ENCODE results near the gene KANSL1. TPM values are rescaled to one million over a fixed set of nuclear protein-coding genes. Genes with fewer than 3 reads are reported as not detected.
A peak's percentile ranks its signal among the peaks of the same experiment; 100 is the strongest.
"Not testable (repeated sequence)": the region's sequence is repeated elsewhere in the genome, so short reads cannot be mapped to it uniquely, and the experiment has no call there.

Gene KANSL1
- total RNA-seq, 2 donors from 2014 or later: 29.4 to 40.7 TPM

DNA sequence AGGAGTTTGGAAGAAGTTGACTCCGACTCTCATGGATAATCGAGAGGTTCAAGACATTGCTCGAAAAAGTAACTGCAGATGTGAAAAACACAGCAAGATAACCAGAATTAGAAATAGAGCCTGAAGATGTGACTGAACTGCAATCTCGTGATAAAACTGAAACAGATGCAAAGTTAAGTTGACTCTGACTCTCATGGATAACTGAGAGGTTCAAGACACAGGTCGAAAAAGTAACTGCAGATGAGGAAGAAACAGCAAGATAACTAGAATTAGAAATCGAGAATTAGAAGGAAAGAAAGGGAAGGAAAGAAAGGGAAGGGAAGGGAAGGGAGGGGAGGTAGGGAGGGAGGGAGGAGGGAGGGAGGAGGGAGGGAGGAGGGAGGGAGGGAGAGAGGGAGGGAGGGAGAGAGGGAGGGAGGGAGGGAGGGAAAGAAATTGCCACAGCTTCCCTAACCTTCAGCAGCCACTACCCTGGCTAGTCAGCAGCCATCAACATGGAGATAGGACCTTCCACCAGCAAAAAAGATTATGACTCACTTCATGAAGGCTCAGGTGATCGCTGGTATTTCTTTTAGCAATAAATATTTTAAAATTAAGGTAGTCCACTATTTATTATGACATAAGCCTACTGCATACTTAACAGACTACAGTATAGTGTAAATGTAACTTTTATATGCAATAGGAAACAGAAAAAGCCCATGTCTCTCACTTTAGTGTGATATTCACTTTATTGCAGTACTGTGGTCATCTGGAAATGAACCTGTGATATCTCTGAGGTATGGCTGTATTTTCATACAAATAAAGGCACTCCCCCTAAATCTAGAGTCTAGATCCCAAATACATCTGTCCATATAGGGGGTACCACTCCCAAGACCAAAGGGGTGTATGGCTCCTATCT, 68.3 kb downstream of the KANSL1 start:
- DNase-seq: no peak
- intact Hi-C loops (cut with DNase I): no loop called here
- ATAC-seq: no peak

DNA sequence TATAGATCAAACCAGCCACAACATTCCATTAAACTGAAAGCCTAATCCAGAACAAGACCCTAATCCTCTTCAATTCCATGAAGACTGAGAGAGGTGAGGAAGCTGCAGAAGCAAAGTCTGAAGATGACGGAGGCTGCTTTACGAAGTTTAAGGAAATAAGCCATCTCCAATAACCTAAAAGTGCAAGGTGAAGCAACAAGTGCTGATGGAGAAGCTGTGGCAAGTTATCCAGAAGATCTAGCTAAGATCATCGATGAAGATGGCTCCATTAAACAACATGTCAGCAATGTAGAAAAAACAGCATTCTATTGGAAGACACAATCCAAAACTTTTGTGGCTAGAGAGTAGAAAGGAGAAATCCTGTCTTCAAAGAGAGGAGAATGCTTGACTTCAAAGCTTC, 69.6 kb downstream of the KANSL1 start:
- ATAC-seq: no peak
- intact Hi-C loops (cut with DNase I): no loop called here
- DNase-seq: no peak

DNA sequence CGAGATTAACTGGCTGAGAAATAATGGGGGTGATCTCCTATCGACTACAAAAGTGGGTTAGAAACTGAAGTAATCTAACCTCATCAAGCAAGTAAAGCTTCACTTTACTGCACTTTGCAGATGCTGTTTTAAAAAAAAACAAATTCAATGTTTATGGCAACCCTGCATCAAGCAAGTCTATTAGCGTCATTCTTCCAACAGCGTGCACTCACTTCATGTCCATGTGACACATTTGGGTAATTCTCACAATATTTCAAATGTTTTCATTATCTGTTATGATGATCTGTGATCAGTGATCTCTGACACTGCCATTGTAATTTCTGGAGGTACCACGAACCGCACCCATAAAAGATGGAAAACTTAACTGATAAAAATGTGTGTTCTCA, 70.8 kb downstream of the KANSL1 start:
- intact Hi-C loops (cut with DNase I): no loop called here
- DNase-seq: no peak
- no peak for ATAC-seq

DNA sequence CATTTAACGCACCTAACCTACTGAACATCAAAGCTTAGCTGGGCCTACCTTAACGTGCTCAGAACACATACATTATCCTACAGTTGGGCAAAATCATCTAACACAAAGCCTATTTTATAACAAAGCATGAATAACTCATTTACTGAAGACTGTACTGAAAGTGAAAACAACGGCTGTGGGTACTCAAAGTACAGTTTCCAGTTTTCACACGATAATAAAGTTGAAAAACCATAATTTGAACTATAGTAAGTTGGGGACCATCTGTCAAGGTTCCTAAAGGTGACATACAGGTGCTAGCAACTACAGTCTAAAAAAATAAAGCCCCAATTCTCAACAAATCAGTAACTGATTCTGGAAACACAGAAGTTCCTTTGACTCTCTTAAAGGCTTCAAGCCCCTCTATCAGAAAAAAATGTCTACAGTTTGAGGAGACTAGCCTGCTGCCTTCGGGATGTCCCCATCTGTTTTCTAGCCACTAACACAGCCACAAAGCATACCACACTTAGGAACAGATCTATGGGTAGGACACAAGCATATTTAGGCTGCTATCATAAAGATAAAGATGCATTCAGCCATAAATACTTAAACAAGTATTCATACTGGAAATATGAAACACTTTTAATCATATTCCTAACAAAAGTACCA, 71.3 kb downstream of the KANSL1 start:
- intact Hi-C loops (cut with DNase I): no loop called here

DNA sequence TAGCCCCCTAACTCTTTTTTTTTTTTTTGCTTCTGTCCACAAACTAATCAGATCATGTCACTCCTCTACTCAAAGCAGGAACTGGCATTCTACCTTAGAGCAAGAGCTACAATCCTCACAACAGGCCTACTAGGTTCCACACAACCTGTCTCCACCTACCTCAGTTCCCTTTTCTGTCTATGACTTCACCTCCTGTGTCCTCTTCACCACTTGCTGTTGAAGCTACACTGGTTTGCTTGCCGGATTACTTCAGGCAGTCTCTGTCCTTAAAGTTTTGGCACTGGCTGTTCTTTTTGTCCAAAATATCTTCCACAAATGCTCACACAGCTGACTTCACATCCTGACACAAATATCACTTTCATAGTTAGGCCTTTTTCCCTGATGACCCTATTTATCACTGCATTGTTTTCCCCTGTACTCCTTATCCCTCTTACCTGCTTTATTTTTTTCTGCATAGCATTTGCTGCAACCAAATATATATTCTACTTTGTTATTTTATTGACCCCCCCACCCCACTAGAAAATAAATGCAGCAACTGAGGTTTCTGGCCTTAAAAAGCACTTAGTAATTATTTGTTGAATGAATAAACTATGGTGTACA, 72.0 kb downstream of the KANSL1 start:
- ATAC-seq (peak in 1 of 2 donors; percentile 66), DNase-seq (no peak)
- intact Hi-C loops (cut with DNase I): no loop called here

More for the DNA sequence above, 71.3 kb downstream of the KANSL1 start:
- ATAC-seq: no peak
- no peak for DNase-seq

DNA sequence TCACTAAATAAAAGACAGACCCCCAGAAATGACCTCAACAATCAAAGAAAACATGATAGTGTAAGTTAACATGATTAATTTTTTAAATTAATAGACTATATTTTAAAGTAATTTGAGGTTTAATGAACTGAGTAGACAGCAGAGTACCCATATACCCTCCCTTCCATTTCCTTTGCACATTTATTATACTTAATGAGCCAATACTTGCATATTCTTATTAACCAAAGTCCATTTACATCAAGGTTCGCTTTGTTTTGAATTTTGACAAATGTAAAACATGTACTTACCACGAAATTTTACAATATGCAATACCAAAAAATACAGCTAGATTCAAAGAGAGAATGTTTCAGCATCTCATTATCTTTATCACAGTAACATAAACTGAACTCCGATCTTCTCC, 72.7 kb downstream of the KANSL1 start:
- ATAC-seq (no peak), DNase-seq (no peak)
- intact Hi-C loops (cut with DNase I): no loop called here

DNA sequence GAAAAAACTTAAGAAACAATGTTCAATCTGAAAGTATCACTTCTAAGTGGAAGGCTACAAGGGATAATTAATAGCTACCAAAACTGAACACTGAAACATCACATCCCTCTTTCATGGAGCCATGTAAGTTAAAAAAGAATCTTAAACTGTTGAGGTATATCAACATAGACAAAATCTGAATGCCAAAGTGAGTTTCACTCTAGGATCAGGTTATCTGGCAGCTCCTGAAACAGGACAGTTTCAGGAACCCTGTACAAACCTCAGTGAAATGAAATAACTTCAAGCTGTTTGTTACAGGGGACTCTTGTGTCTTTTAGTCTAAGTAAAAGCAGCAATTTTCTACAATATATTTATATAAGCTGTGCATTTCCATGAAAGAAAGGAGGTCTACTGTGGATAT, 73.2 kb downstream of the KANSL1 start:
- ATAC-seq (no peak), DNase-seq (no peak)
- intact Hi-C loops (cut with DNase I): no loop called here

DNA sequence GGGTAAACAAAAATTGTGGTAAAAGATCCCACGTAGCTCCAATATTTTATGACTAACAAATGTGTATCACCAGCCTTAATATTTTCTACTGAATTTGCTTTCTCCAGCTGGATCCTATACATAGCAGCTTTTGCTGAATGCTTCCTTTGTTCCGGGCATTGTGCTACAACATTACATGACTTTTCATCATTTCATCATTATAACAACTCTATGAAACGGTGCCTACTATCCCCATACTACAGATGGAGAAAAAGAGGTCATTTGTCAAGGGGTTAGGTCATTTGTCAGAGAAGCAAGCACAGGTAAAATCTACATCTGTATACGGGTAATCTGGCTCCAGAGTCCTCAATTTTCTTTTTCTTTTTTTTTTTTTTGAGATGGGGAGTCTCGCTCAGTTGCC, 74.3 kb downstream of the KANSL1 start:
- DNase-seq (no peak), ATAC-seq (no peak)
- intact Hi-C loops (cut with DNase I): no loop called here

DNA sequence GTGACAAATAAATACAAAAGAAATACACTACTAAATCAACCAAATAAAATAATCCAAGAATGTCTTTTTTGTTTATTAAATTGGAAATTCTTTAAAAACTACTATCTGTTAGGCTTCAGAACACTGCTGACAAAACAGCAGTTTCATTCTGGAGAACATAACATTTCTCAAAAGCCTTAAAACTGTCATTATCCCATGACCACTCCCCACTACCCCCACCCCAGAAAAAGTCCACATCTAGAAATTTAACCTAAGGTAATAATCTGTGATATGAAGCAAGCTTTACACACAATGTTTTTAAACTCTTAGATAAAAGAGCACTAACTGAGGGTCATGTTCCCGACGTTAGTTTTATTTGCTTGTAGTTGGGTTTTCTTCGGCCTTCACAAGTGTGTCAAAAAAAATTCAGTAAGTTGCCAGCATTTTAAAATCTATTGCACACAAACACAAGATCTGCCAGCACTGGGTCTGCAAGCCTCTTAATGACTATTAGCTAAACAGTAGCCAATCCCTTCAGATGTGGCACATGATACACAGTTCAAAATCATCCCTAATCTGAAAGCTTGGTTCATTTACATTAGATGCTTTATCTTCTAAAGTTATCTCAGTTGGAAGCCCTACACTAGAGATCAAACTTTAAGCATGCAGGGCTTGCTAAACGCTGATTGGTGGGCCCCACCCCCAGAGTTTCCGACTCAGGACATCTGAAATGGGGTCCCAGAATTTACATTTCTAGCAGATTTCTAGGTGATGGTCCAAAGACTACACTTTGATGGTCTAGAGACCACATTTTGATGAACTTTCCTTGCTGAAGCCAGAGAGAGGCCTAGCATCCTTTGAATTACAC, 75.2 kb downstream of the KANSL1 start:
- ATAC-seq: peak in 1 of 2 donors; percentile 14

DNA sequence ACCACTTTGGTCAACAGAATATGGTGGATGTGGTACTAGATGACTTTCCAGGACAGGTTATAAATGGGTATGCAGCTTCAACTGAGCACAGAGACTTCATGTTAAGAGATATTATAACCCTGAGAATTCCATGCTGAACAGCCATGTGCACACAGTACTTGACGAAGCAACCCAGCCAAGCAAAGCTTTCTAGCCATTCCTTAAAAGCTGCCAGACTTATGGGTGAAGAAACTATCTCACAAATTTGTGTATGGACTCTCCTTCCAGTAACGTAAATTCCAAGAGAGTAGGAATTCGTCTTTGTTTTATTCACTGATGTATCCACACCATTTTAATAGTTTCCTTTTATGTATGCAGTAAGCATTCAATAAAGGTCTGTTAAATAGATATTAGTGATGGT, 76.1 kb downstream of the KANSL1 start:
- intact Hi-C loops (cut with DNase I): no loop called here
- no peak for ATAC-seq

More for the DNA sequence above, 75.2 kb downstream of the KANSL1 start:
- intact Hi-C loops (cut with DNase I): no loop called here
- DNase-seq: no peak

DNA sequence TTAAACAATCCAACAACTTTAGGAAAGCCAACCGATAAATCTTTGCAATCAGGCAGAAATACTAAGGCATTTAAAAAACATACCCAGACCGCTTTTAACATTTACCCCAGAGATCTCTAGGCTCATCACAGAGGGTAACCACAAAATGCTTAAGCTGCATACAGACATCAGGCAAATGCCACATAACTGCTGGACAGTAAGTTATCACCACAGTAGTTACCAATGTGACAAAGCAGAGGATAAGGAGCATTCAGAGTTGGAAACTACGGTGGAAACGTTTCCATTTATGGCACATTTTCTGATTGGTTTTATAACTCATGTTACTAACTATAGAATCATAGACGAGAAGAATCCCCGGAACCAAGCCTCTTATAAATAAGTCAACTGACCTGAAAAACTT, 77.5 kb downstream of the KANSL1 start:
- no peak for DNase-seq
- intact Hi-C loops (cut with DNase I): no loop called here
- peak; percentile 61 to 84 for ATAC-seq

More for the DNA sequence above, 76.1 kb downstream of the KANSL1 start:
- DNase-seq: no peak

DNA sequence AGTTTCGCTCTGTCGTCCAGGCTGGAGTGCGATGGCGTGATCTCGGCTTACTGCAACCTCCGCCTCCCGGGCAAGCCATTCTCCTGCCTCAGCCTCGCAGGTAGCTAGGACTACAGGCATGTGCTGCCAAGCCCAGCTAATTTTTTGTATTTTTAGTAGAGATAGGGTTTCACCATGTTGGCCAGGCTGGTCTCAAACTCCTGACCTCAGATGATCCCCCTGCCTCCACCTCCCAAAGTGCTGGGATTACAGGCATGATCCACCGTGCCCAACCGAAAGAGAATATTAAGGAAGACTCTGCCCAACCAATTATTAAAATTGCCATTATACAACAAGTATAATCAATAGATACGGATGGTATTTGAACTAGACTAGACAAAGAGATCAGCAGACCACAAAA, 82.0 kb downstream of the KANSL1 start:
- DNase-seq; ATAC-seq; intact Hi-C loops (cut with DNase I): not testable (repeated sequence)

DNA sequence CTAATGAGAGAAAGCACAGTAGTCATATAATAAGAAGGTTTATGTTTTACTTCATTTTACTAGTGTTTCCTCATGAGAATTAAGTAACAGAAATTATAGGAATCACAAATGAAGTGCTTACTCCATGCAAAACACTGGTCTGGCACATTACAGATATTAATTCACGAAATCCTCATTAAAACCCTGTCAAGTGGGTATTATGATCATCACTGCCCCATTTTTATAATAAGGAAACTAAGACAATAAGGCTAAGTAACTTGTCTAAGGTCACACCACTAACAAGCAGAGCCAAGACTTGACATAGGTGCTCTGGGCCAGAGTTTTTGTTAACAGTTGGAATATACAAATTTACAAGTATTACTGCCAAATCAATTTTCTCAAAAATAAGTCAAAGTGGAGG, 83.0 kb downstream of the KANSL1 start:
- DNase-seq (no peak), ATAC-seq (no peak)
- intact Hi-C loops (cut with DNase I): no loop called here

DNA sequence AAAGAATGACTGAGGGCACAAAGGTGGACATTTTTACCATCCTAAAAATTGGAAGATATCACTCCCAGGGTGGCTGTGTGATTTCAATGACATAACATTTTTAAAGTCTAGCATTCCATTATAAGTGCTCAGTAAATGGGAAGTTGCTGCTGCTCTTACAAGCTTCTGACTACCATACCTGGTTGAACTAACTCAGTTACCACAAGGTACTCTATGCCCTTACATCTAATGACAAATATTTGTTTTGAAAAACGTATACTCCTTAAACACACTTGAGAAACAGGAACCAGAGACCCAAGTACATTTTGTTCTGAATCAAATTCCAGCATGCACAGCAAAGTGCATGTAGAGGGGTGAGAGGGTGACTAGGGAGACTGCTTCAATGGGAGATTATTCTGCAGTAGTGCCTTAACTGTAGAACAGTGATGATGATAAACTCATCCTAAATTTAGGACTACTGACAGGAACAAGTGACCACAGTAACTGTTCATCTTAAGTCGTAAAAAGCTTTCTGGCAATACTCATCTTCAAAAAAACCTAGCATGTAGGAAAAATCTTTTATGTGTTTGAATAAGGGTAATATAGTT, 83.5 kb downstream of the KANSL1 start:
- intact Hi-C loops (cut with DNase I): no loop called here
- ATAC-seq (peak in 1 of 2 donors; percentile 52), DNase-seq (no peak)

DNA sequence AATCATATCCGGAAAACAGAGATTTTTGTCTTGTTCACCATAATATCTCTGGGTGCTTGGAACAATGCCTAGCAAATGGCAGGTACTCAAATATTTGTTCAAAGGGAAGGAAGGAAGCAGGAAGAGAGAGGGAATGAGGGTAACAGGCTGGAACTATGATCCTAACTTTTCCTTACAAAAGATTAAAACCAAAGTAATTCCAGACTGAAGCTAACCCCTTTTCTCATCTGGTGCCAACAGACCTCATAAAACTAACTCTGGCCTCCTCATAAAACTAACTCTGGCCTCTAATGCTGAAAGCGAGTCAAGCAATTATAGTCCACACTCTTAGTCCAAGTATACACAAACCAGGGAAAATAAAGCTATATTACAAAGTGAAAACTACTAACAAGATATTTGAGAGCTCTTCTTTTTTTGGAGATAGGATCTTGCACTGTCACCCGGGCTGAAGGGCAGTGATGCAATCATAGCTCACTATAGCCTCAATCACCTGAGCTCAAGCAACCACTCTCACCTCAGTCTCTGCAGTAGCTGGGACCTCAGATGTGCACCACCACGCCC, 84.6 kb downstream of the KANSL1 start:
- DNase-seq (no peak), ATAC-seq (peak in 1 of 2 donors; percentile 26)
- intact Hi-C loops (cut with DNase I): no loop called here

DNA sequence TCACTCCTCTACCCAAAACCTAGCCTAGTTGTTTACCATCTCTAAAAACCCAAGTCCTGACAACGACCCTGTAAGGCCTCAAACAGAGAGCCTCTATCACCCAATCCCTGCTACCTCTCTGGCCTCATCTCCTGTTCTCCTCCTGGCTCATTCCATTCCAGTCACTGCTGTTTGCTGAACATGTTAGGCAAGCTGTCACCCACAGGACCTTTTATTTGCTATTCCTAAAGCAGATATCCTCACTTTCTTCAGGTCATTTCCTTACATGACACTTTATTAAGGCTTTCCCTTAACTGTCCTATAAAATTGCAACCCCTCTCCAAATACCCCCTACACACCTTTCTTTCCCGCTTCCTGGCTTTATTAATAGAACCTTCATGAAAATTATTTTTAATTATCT, 85.1 kb downstream of the KANSL1 start:
- DNase-seq (no peak), ATAC-seq (peak in 1 of 2 donors; percentile 9)
- intact Hi-C loops (cut with DNase I): no loop called here

DNA sequence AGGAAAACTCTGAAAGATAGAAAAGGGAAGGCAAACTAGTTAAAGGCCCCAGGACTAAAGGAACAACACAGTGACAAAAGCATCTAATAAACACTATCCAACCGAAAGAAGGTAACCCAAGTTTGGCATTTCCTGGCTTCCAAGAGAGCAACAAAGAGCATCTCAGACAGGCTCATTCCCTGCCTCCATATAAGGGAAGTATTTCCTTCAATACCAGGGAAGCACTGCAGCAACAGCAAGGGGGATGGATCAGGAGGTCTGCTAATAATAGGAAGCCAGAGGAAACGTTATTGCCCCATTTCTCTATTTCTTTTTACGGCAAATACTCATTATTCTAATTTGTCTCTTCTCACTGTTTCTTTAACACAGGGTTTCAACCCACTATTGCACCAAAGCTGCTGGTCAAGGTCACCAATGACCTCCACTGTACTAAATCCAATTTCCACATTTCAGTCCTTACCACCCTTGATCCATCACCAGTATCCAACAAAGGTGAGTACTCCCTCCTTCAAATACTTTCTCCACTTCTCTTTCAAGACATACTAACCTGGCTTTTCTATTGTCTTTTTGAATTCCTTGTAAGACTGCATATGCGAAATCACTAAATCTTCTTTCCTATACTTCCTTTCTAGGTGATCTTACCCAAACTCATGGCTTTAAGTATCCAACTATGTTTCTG, 86.1 kb downstream of the KANSL1 start:
- ATAC-seq (peak in 1 of 2 donors; percentile 29), DNase-seq (no peak)
- intact Hi-C loops (cut with DNase I): no loop called here

DNA sequence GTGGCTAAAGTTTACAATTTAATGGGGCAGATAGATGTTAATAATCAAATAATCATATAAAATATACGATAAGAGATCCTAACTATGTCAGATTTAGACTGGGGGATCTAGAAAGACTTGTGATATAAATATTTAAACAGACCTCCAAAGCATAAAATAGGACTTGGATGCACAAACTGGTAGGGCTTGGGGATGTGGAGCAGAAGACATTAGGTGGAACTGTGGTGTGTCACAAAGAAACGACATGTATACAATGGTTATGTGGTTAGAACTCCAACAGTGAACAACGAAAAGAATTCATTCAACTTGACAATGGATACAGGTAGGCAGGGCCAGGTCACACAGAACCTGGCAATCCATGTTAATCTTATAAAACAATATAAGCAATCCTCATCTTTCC, 90.4 kb downstream of the KANSL1 start:
- DNase-seq; ATAC-seq; intact Hi-C loops (cut with DNase I): not testable (repeated sequence)
